ENCODE measurements around the gene KLB. TPM values are rescaled to one million over a fixed set of nuclear protein-coding genes. Genes with fewer than 3 reads are reported as not detected.
A peak's percentile ranks its signal among the peaks of the same experiment; 100 is the strongest.

The KLB gene
- total RNA-seq, 2 donors from 2014 or later = 0.23 to 0.34 TPM

DNA sequence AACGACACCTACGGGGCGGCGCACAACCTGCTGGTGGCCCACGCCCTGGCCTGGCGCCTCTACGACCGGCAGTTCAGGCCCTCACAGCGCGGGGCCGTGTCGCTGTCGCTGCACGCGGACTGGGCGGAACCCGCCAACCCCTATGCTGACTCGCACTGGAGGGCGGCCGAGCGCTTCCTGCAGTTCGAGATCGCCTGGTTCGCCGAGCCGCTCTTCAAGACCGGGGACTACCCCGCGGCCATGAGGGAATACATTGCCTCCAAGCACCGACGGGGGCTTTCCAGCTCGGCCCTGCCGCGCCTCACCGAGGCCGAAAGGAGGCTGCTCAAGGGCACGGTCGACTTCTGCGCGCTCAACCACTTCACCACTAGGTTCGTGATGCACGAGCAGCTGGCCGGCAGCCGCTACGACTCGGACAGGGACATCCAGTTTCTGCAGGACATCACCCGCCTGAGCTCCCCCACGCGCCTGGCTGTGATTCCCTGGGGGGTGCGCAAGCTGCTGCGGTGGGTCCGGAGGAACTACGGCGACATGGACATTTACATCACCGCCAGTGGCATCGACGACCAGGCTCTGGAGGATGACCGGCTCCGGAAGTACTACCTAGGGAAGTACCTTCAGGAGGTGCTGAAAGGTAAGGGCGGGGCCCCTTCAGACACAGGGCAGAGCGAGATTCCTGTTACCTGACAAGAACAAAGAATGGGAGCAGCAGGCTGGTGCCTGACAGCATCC, 40.3 kb downstream of the KLB start:
- H3K27me3 ChIP-seq (replicated peaks; ENCODE audit: insufficient read depth) = no peaks in the 10 kb centered on the region
- peak; percentile 56 for DNase-seq (ENCODE audit: low spot score)
- H3K4me3 ChIP-seq = peak overlapping the region; percentile 14 to 24
- H3K36me3 ChIP-seq = no peaks in the 10 kb centered on the region
- intact Hi-C loops (cut with DNase I) = no loop called here
- WGBS = 3% methylated on average over 61 of the region's 61 CpGs
- no peaks in the 10 kb centered on the region for H3K9me3 ChIP-seq
- H3K4me1 ChIP-seq (replicated peaks) = no peaks in the 10 kb centered on the region
- no peak for TF ChIP-seq POLR2A (IDR thresholded peaks at IDR 0.05)
- TF ChIP-seq CTCF (IDR thresholded peaks at IDR 0.05) = peak in 3 of 4 experiments; percentile 16 to 43 (median 23)
- peak overlapping the region; percentile 14 to 35 for H3K27ac ChIP-seq

DNA sequence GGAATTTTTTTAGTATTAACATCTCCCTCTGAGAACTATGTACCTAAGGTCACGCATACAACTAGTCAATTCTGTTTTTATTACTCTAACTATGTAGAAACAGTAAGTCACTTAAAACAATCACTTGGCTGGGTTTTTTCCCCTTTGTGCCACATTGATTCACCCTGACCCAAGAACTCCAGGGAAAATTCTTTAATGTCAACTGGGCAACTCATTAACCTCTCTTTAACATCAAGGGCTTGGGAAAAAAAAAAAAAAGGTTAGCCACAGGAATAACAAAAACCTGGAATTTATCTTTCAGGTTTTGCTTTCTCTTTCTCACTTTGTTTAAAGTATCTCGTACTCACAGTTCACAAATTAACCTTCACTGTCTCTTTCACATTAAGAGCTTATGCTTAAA, 43.9 kb downstream of the KLB start:
- Histone ChIP-seq H3K4me1 (replicated peaks) (no peaks in the 10 kb centered on the region), H3K27ac (no peak overlapping the region), H3K27me3 (replicated peaks; ENCODE audit: insufficient read depth) (no peaks in the 10 kb centered on the region), H3K4me3 (no peak overlapping the region), H3K36me3 (peaks cover 4 to 5% of the 10 kb centered on the region in 2 donors), H3K9me3 (no peaks in the 10 kb centered on the region)
- intact Hi-C loops (cut with DNase I) = loop anchor here (10.0 kb wide), 1 partner anchor 86 kb away; the partner anchor contains the start of gene RFC1
- no peak for TF ChIP-seq POLR2A (IDR thresholded peaks at IDR 0.05)
- TF ChIP-seq CTCF (IDR thresholded peaks at IDR 0.05) = no peak
- TF ChIP-seq POLR2AphosphoS5 (IDR thresholded peaks at IDR 0.05) = no peak
- DNase-seq (ENCODE audit: low spot score) = no peak
- WGBS = 72% methylated on average over 2 of the region's 2 CpGs

- Histone ChIP-seq H3K27me3 (replicated peaks; ENCODE audit: insufficient read depth) (no peaks in the 10 kb centered on the region), H3K4me1 (replicated peaks) (no peaks in the 10 kb centered on the region), H3K36me3 (peaks cover 5 to 10% of the 10 kb centered on the region in 2 donors), H3K9me3 (no peaks in the 10 kb centered on the region), H3K4me3 (no peak overlapping the region), H3K27ac (no peak overlapping the region)
- no peak for DNase-seq (ENCODE audit: low spot score)
- 82% methylated on average over 6 of the region's 6 CpGs for WGBS
- TF ChIP-seq POLR2AphosphoS5 (IDR thresholded peaks at IDR 0.05) (no peak), POLR2A (IDR thresholded peaks at IDR 0.05) (no peak)
- intact Hi-C loops (cut with DNase I) = loop anchor here (10.0 kb wide), 1 partner anchor 87 kb away; the partner anchor contains the start of gene RFC1
These were observed 44.8 kb downstream of the KLB start for GRCh38 chr4:39451423-39452023.

- H3K4me1 ChIP-seq (replicated peaks) = peaks cover 2% of the 10 kb centered on the region
- H3K4me3 ChIP-seq = no peak overlapping the region
- H3K9me3 ChIP-seq = no peaks in the 10 kb centered on the region
- intact Hi-C loops (cut with DNase I) = loop anchor here (10.0 kb wide), 1 partner anchor 88 kb away; the partner anchor contains the start of gene RFC1
- 85% methylated on average over 6 of the region's 6 CpGs for WGBS
- no peaks in the 10 kb centered on the region for H3K27me3 ChIP-seq (replicated peaks; ENCODE audit: insufficient read depth)
- TF ChIP-seq CTCF (IDR thresholded peaks at IDR 0.05) = no peak
- TF ChIP-seq POLR2A (IDR thresholded peaks at IDR 0.05) = no peak
- TF ChIP-seq POLR2AphosphoS5 (IDR thresholded peaks at IDR 0.05) = no peak
- no peak overlapping the region for H3K27ac ChIP-seq
- DNase-seq (ENCODE audit: low spot score) = no peak
- H3K36me3 ChIP-seq = peaks cover 5 to 10% of the 10 kb centered on the region in 2 donors
These were observed 45.6 kb downstream of the KLB start for GRCh38 chr4:39452153-39452859.

All from prostate gland (tissue), 2 donors.